HG03064 (cell line): ENCODE results near the gene CEND1.

Experiments
- ATAC-seq: cut with Tn5 transposase; IDR thresholded peaks from one replicate; pipeline ENCODE4 v1.9.1; 2021; ENCODE audit warnings: low read depth; ENCODE audit not compliant: unreplicated experiment

Gene CEND1

GRCh38 chr11:827897-828192 is 38.0 kb upstream of the CEND1 start, which contains the start of gene CRACR2B:
TSS of gene CRACR2B (plus strand) at chr11:827919. CDS start at chr11:828608, 689 bp downstream.
- ATAC-seq: no peak

GRCh38 chr11:827146-827896 is 37.4 kb upstream of the CEND1 start:
- ATAC-seq: peak; percentile 37

GRCh38 chr11:826836-827145 is 36.9 kb upstream of the CEND1 start:
- ATAC-seq: no peak

GRCh38 chr11:826227-826621 is 36.3 kb upstream of the CEND1 start:
- ATAC-seq: no peak

- ATAC-seq: no peak
Observed at GRCh38 chr11:825366-826226, 35.7 kb upstream of the CEND1 start.

GRCh38 chr11:824942-825341 is 35.1 kb upstream of the CEND1 start:
- no peak for ATAC-seq

- no peak for ATAC-seq
Observed at GRCh38 chr11:824292-824880, 34.5 kb upstream of the CEND1 start.

GRCh38 chr11:823441-824291 is 33.8 kb upstream of the CEND1 start:
- no peak for ATAC-seq

GRCh38 chr11:821512-822371 is 31.9 kb upstream of the CEND1 start:
- no peak for ATAC-seq

- ATAC-seq: no peak
Observed at GRCh38 chr11:820655-821511, 31.0 kb upstream of the CEND1 start.

- peak; percentile 50 for ATAC-seq
Observed at GRCh38 chr11:819943-820649, 30.2 kb upstream of the CEND1 start.

GRCh38 chr11:819129-819931 is 29.4 kb upstream of the CEND1 start:
- peak; percentile 51 for ATAC-seq

- ATAC-seq: no peak
Observed at GRCh38 chr11:818396-819128, 28.7 kb upstream of the CEND1 start, which contains the start of gene PNPLA2. TSS of gene PNPLA2 (plus strand) at chr11:818914. CDS start at chr11:819719, 805 bp downstream.

GRCh38 chr11:816433-816779 is 26.5 kb upstream of the CEND1 start:
- no peak for ATAC-seq

- no peak for ATAC-seq
Observed at GRCh38 chr11:815675-816432, 26.0 kb upstream of the CEND1 start.

- no peak for ATAC-seq
Observed at GRCh38 chr11:813456-814096, 23.7 kb upstream of the CEND1 start.
